Measurements from ENCODE around the gene DPY19L1. TPM values are rescaled to one million over a fixed set of nuclear protein-coding genes. Genes with fewer than 3 reads are reported as not detected.
"Not testable (repeated sequence)": the region's sequence is repeated elsewhere in the genome, so short reads cannot be mapped to it uniquely, and the experiment has no call there.

The DPY19L1 gene
- 45.8 and 46.2 TPM in 2 replicates for total RNA-seq (2014; rRNA removed; shearing (Covaris generic))

DNA sequence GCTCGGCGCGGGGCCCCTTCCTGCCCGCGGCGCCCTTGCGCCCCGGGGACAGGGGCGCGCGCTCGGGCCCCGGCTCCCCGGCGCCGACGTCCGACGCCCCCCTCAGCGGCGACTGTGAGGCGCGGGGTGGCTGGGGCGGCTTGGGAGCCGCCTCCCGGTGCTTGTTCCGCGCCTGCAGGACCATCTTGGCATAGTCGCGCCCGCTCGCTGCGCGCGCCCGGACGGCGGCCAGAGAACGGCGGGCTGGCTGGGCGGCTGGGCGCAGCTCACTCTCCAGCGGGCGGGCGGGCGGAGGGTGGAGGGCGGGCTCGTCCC is at the start of gene DPY19L1:
Gene DPY19L1 (minus strand): TSS at position 275 of the 315 bp plus-strand sequence. CDS start 91 bp downstream, at position 184.
- H3K27me3 ChIP-seq = no peaks in the 10 kb centered on the region
- no peaks in the 10 kb centered on the region for H3K36me3 ChIP-seq

DNA sequence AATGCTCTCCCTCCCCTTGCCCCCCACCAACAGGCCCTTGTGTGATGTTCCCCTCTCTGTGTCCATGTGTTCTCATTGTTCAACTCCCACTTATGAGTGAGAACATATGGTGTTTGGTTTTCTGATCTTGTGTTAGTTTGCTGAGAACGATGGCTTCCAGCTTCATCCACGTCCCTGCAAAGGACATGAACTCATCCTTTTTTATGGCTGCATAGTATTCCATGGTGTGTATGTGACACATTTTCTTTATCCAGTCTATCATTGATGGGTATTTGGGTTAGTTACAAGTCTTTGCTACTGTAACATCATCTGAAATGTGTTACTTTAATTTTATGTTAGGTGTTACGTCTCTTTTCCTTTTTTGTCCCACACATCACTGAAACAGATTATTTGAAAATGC is 42.2 kb upstream of the DPY19L1 start:
- not testable (repeated sequence) for H3K27ac ChIP-seq; H3K4me1 ChIP-seq; DNase-seq; H3K27me3 ChIP-seq; H3K4me3 ChIP-seq; H3K9me3 ChIP-seq (replicated peaks); H3K36me3 ChIP-seq

More for the DNA sequence above, at the start of gene DPY19L1:
- no peak for DNase-seq
- peak within 1 kb of the TSS; percentile 70 for H3K27ac ChIP-seq
- H3K9me3 ChIP-seq (replicated peaks) = no peaks in the 10 kb centered on the region
- H3K4me1 ChIP-seq = peaks cover 12% of the 10 kb centered on the region; the same call in 1 of the 2 replicates
- peak within 1 kb of the TSS; percentile 93 for H3K4me3 ChIP-seq

DNA sequence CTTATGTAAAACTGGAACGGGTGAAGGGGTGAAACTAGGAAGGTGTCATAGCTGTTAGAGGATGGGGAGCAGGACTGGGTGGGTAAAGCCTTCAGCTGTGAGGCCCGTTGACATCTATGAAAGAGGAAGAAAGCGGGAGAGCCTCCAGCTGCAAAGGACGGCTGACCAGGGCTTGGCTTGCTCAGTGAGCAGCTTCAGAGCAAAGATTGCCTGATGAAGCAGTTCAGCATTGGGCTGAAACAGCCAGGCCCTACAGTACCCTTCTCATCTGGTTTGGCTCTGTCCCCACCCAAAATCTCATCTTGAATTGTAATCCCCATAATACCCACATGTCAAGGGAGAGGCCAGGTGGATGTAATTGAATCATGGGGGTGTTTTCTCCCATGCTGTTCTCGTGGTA is 36.7 kb upstream of the DPY19L1 start:
- H3K4me1 ChIP-seq; H3K9me3 ChIP-seq (replicated peaks); H3K27me3 ChIP-seq: not testable (repeated sequence)

DNA sequence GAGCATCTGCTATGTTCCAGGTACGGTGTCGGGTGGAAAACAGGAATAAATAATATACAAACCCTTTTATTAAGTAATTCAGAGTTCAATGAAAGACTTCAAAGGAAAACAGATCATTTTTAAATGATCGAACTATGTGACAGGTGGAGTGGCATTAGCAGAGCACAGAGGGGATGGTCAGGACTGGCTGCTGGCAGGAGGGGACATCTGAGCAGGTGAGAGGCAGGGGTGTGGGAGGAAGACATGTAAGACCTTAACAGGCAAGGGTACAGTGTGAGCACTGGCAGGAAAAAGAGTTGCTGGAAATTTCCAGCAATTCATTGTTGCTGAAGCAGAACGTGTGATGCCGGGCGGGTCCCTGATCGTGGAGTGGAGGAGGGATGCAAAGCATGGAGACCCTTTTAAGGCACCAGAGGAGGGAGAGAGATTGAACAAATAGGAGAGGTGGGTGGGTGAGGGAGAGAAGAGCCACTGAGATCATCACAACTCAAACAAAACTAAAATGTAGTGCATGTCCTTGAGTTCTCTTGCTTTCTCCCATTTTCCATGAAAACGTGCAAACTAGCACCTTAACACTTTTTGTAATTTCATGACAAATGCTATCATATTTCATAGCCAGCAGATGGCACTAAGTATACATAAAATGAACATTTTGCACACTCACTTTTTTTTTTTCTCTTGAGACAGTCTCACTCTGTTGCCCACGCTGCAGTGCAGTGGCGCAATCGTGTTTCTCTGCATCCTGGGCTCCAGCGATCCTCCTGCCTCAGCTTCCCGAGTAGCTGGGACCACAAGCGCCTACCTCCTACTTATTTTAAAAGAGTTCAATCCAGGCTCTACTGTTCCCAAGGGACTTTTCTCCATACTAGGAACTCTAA is 35.9 kb upstream of the DPY19L1 start:
- not testable (repeated sequence) for H3K4me1 ChIP-seq; H3K27me3 ChIP-seq; H3K27ac ChIP-seq; H3K9me3 ChIP-seq (replicated peaks); H3K36me3 ChIP-seq; H3K4me3 ChIP-seq
- DNase-seq = peak in 1 of 2 experiments; percentile 34

More for the DNA sequence above, 36.7 kb upstream of the DPY19L1 start:
- not testable (repeated sequence) for DNase-seq, H3K36me3 ChIP-seq, H3K27ac ChIP-seq, H3K4me3 ChIP-seq

DNA sequence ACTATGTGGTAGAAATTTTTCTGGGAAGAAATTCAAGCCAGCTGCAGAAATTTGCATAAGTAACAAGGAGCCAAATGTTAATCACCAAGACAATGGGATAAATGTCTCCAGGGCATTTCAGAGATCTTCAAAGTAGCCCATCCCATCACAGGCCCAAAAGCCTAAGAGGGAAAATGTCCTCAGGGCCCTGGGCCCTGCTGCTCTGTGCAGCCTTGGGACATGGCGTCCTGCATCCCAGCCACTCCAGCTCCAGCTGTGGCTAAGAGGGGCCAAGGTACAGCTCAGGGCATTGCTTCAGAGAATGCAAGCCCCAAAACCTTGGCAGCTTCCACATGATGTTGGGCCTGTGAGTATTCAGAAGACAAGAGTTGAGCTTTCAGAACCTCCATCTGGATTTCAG is 31.8 kb upstream of the DPY19L1 start:
- not testable (repeated sequence) for DNase-seq; H3K4me1 ChIP-seq; H3K36me3 ChIP-seq; H3K27ac ChIP-seq; H3K9me3 ChIP-seq (replicated peaks); H3K4me3 ChIP-seq; H3K27me3 ChIP-seq

DNA sequence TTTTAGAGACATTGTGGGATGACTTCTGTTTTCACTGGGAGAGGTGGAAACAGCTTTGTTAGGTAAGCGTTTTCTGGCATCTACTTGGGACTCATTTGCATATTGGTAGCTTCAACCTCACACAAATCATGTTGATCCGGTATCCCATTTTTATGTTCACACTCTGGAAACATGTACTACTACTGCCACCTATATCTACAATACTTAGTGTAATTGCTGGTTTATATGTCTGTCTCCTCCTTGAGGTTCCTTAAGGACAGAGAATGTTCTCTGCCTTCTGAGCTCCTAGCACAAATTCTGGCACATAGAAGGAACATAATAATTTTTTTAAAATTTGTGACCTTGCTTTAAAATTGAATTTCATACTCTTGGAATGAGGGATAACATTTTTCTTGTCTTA is 28.1 kb upstream of the DPY19L1 start:
- not testable (repeated sequence) for H3K4me1 ChIP-seq; H3K4me3 ChIP-seq; H3K9me3 ChIP-seq (replicated peaks); H3K36me3 ChIP-seq; H3K27ac ChIP-seq; H3K27me3 ChIP-seq; DNase-seq

DNA sequence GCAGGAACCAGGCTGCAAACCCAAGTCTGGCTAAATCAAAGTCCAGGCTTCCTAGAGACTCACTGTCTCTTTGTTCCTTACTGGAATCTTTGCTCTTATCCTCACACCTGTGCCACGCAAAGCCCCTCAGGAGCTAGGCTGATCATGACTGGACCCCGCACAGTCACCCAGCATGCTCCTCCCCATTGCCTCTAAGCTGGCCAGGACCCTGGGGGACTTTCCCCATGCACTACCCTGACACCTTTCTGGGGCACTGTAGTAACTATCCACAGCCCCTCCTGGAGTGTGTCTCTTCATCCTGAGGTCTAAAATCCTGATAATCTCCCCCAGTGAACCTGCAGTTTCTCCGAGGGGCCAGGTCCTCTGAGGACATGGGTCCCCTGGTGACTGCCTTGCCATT is 21.3 kb upstream of the DPY19L1 start:
- not testable (repeated sequence) for H3K4me3 ChIP-seq; H3K9me3 ChIP-seq (replicated peaks); H3K27ac ChIP-seq; H3K27me3 ChIP-seq; H3K36me3 ChIP-seq; DNase-seq
- H3K4me1 ChIP-seq = peaks cover 16% of the 10 kb centered on the region

DNA sequence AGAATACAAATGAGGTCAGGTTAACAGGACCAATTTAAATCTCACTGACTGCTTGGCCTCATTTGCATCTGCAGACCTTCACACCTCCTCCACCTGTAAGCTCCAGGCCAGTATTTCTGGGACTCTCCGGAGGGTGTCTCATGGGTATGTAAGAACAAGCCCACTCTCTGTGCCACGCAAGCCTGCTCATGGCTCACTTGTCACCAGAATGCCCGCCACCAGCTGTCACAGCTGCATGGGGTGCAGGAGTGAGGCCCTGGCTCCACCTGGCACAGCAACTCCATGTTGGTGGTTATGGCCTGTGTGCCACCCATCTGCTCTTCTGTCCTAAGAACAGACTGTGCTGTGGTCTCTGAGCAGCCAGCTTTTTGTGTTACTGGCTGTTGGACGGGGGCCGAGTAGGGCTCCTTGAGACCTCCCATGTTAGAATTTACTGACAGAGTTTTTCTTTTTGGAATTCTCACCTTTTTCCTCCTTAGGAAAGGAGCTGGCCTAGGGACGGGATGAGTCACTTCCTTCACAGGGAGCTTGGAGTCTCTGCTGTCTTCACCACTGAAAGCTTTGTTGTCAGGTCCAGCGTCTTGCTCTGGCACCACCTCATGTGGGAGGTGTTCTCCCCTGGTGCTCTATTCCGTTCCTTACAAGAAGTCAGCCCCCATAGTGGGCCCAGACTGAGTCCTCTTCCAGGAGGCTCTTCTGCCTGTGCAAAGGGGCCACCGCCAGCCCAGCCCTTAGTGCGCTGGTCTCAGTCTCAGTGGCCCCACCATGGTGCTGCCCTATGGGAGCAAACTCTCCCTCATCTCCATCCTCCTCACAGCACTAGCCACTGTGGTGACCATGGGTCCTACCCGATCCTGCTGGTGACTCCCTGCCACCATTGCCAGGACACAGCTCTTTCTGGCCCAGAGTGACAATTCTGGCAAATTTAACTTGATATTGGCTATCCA is 20.5 kb upstream of the DPY19L1 start:
- not testable (repeated sequence) for H3K9me3 ChIP-seq (replicated peaks); H3K27me3 ChIP-seq; H3K4me3 ChIP-seq; H3K36me3 ChIP-seq; DNase-seq; H3K27ac ChIP-seq
- H3K4me1 ChIP-seq = peaks cover 21% of the 10 kb centered on the region

DNA sequence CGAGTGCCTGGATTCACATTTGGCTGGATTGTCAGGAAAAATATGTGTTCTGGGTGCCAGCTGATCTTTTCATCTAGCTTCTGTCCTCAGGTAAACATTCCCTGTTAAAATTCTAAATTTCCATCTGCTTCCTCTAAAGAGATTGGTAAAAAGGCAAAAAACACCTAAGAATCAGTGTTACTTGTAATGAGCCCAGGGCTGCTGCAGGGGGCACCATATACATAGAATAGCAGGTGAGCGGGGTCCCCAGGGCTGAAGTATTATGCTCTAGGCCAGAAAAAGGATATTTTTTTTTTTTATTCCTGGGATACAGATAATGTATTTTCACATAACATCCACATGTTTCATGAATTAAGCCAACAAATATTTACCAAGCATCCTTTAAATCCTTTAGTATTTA is 18.4 kb upstream of the DPY19L1 start:
- H3K4me1 ChIP-seq = peaks cover 24% of the 10 kb centered on the region
- not testable (repeated sequence) for H3K27me3 ChIP-seq; H3K4me3 ChIP-seq; DNase-seq; H3K27ac ChIP-seq; H3K9me3 ChIP-seq (replicated peaks); H3K36me3 ChIP-seq

DNA sequence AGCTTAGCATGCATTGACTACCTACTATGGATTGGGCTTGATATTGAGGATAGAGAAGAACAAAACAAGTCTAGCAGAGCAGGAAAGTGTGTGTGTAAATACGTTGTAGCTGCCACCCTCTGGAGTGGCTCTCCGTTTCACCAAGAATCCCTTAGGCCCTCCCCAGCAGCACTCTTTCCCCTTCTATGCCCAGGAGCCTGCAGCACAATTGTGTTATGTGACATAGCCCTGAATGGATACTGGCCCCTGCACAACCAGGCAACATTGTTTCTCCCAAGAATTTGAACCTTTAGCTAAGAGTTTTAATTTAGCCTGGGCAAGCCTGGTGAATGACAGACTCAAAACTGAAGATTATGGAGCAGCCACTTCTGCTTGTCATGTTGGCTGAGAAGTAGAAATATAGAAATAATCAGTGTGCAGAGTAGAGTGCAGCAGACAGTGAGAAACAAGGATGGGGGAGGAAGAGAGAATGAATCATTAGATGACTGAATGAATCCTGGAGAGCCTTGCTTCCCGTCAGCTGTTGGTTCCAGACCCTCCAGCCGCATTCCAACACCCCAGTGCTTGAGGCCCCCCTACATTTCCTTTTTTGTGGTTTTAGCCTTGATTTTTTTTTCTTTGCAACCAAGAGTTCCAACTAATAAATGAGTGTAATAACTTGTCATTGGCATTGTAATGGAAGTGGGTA is 16.3 kb upstream of the DPY19L1 start:
- H3K36me3 ChIP-seq; H3K9me3 ChIP-seq (replicated peaks); H3K27me3 ChIP-seq; H3K4me3 ChIP-seq: not testable (repeated sequence)
- DNase-seq = peak; percentile 77 to 78
- Histone ChIP-seq H3K4me1 (peaks cover 24% of the 10 kb centered on the region), H3K27ac (peak overlapping the region; percentile 65)

DNA sequence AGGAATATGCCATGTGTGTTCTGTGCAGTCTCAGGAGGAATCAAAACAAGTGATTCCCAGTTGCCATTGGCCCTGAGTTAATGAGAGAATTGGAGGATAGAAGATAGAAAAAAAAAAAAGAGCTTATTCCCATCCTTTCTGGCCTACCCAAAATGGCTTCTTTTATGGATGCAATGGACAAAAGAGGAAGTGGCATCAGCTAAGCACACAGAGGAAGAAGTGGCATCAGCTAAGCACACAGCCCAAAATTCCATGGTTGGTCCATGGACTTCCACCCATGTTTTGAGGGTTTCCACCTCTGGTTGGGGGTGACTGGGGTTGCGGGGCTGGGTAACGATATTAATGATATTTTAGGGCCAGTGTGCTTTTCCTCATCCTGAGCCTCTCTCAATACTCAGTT is 11.1 kb upstream of the DPY19L1 start:
- H3K4me1 ChIP-seq; H3K36me3 ChIP-seq; H3K27me3 ChIP-seq; H3K27ac ChIP-seq; H3K9me3 ChIP-seq (replicated peaks); H3K4me3 ChIP-seq; DNase-seq: not testable (repeated sequence)

DNA sequence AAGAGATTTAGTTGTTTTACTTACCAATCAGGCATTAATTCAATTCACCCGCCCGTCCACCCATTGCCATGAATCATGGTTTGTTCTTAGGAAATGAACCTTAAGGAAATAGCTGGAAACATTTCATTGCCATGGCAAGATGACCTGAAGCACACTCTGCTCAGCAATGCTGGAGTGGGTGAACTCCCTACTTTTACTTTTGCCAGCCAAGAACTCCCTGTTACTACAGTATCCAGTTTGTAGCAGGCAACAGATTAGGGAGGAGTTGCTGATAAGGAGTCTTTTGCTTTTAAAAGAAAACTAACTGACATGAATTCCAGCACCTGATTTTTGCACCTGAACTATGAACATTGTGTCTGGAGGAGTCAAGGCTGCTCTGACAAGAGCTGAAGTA is 10.6 kb upstream of the DPY19L1 start:
- not testable (repeated sequence) for H3K36me3 ChIP-seq; H3K4me1 ChIP-seq; DNase-seq; H3K9me3 ChIP-seq (replicated peaks); H3K27ac ChIP-seq; H3K4me3 ChIP-seq; H3K27me3 ChIP-seq

DNA sequence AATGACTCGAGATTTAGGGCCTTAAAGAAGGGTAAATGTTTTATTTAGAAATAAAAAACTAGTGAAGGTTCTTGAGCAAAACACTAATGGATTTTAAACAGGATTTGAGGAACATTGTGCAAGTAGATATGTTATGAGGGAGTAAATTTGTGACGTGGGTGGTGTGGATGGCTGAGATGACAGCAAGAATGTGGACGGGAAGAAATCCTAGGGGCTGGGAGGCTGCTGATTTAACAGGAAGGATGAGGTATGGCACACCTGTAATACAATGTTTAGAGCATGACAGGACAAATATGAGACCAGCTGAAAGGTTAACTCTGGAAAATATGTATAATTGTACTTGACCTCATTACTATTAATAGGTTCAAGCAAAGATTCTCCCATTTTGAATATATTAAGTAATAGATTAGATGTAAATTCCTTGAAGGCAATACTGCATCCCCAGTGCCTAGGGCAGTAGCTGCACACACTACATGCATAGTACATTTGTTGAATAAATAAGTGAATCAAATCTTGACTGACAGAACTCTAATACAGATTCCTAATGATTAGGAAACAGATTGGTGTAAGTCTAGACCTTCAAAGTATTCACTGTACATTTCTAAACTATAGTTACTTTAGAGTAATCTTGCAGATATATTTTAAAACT is 10.1 kb upstream of the DPY19L1 start:
- DNase-seq; H3K36me3 ChIP-seq; H3K9me3 ChIP-seq (replicated peaks); H3K27ac ChIP-seq; H3K4me1 ChIP-seq; H3K4me3 ChIP-seq; H3K27me3 ChIP-seq: not testable (repeated sequence)

DNA sequence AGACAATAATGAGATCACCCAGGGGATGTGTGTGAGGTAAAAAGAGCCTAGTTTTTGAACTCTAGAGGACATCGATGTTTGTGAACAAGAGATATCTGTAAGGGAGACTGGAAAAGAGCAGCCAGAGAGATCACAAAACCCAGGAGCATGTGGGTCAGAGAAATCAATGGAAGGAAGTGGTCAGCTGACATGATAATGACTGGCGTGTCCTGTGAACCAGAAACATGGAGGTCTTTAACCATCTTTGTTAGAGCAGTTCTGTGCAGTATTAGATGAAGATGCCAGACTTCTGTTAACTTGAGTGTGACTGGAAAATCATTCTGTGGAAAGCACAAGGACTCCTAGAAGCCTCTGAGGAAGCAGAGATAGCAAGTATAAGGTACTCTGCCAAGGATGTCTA is 6.0 kb upstream of the DPY19L1 start:
- not testable (repeated sequence) for H3K4me3 ChIP-seq; H3K9me3 ChIP-seq (replicated peaks); H3K36me3 ChIP-seq; DNase-seq; H3K27me3 ChIP-seq; H3K4me1 ChIP-seq; H3K27ac ChIP-seq

Data from SJCRH30 (cell line).